RKO (cell line): ENCODE measurements around the gene CXCL8.
A peak's percentile ranks its signal among the peaks of the same experiment; 100 is the strongest.

Experiments
- DNase-seq: peaks from one replicate; pipeline ENCODE4 v3.0.0-alpha.2; 2016; ENCODE audit warnings: low spot score

CXCL8 gene

DNA sequence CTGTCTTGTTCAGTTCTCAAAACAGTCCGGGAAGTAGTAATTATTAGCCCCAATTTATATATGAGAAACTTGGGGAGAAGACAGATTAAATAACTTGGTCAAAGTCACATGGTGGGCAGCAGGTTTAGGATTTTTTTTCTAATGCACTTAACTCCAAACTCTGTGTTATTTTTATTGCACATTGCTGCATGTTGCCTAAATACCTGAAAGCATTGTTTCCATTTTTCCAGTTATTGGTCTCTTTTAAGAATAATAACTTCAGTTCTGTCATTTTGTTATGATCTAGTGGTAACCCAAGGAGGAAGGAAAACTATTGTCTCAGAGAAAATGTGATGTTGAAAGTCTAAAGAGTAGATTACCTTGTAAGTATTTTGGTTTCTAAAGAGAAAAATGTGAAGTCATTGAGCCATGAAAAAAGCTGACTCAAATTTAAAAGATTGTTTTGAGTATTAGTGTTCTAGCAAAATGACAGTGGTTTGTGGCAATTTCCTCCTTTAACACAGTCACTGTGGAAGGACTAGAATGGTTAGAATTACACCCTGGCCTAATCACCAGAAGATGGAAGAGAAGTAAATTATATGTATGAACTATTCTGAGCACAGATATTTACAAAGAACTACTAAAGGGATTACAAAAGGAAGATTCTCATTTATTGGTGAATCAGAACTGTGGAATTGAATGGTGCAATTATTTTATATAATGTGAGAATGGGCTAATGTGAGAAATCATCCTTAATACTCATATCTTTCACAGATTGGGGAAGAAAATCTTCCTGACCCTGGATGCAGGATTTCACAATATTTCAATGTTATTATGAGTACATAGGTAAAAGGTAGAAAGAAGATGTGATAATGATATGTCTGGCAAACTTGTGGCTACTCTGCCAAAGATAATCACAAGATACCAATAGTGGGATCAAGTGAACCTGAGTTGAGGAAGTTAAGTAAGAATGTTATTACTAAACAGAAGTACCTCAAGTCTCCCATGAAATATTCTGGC is 21.7 kb upstream of the CXCL8 start:
- DNase-seq, result no peak

- DNase-seq, result no peak
Measured at GRCh38 chr4:73721435-73721834, 18.9 kb upstream of the CXCL8 start.

GRCh38 chr4:73721909-73722308 is 18.5 kb upstream of the CXCL8 start:
- DNase-seq, result peak; percentile 41

- DNase-seq, result no peak
Measured at GRCh38 chr4:73723023-73723422, 17.3 kb upstream of the CXCL8 start.

DNA sequence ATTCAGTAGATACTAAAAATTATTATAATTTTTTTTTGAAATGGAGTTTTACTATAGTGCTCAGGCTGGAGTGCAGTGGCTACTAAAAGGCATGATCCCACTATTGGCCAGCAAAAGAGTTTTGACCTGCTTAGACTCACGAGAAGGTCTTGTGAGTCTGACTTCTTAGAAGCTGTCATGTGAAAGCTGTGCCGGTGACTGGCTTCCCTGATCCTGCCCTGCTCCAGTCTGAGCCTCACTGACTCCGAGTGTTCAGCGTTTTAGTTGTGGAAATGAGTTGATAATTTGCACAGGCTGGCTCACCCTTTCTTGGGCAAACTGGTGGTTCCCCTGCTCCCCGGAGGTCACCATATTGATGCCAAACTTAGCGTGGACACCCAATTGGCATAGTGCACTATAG is 16.4 kb upstream of the CXCL8 start:
- no peak for DNase-seq

- DNase-seq, result no peak
Measured at GRCh38 chr4:73725510-73725909, 14.9 kb upstream of the CXCL8 start.

DNA sequence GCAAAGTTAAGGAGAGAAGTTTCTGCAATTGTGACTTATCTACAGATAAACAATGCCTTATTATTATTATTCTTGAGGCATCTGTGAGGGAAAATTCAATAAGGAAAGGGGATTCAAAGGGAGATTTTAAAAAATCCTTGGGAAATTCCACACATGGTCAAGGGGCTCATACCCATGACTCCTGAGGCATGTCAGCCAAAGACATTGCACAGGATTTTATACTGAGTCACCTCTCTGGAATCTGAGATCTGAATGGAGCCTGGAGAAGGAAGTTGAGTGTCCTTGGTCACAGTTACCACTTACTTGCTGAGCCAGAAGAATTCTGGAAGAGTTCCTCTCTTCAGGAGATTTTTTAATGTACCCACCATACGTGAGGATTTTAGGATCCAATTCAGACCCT is 14.4 kb upstream of the CXCL8 start:
- peak; percentile 80 for DNase-seq

- no peak for DNase-seq
Measured at GRCh38 chr4:73727685-73728084, 12.7 kb upstream of the CXCL8 start.

GRCh38 chr4:73728091-73728741 is 12.2 kb upstream of the CXCL8 start:
- DNase-seq, result no peak

DNA sequence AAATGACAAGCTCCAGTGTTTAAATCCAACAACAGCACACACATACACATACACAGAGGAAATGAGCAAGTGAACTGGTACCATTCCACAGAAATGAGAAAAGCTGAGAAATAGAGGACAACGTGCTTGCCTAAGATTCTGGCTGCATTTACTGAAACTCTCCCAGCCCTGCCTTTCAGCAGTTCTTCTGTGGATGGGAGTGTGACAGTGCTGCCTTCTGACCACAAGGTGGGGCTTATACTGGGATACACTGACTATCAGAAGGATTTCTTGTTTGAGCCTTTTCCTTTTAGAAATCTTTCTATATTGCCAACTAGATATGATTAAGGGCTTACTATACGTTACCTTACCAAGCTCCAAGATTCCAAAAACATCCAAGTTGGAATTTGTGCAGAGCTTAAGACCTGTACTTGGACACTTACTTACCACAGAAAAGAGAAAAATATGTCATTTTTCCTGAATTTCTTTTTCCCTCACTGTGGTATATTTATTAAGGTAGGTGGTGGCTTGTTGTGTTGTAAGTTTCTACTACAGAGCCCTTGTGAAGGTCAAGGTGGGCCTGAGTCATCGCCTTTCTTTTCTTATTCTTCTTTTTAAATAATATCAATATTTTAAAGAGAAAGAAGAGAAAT is 10.7 kb upstream of the CXCL8 start:
- DNase-seq, result peak; percentile 75

- DNase-seq, result no peak
Measured at GRCh38 chr4:73730292-73730691, 10.1 kb upstream of the CXCL8 start.

DNA sequence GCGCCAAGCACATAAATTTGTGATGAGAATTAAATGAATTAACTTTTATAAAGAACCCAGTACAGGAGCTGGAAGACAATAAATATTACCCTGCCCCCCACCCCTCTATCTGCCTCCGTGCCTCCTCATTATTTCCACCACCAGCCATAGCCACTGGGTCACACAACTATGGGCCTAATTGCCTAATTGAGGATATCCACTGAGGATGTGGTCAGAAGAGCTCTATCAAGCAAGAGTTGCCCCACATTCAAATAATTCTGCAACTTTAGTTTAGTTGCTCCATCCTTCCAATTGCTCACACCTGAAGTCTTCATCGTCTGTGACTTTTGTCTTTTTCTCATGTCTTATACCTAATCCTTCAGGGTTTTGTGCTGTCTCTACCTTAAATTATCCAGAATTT is 9.5 kb upstream of the CXCL8 start:
- DNase-seq, result no peak

DNA sequence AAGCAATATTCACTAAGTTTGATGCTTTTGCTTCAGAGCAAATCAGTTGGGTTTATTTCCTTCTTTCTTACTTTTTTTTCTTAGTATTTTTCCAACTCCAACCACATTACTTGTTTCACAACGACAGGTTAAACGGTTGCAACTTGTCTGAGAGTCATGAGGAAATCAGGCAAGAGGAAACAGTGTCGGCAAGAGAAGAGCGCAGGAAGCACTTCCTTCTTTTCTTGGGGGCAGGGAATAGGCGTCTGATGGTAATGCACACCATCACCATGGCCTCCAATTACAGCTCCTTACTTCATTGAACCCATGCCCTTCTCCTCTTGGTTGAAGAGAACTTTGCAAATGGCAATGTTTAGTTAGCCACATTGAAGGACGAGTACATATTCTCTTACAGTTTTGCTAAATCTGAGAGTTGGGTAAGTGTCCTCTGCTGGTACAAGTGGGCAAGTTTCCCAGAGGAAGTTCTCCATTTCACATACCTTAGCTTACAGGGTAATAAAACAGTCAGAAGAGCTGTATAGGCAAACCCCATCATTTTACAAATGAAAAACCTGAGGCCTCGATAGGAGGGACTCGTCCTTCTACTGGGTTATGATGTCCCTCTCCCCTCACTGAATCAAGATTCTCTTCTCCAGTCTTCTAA is 8.3 kb upstream of the CXCL8 start:
- no peak for DNase-seq

GRCh38 chr4:73732759-73733431 is 7.5 kb upstream of the CXCL8 start:
- DNase-seq, result no peak

- DNase-seq, result no peak
Measured at GRCh38 chr4:73734530-73735001, 5.8 kb upstream of the CXCL8 start.

- DNase-seq, result peak; percentile 19
Measured at GRCh38 chr4:73735231-73735630, 5.1 kb upstream of the CXCL8 start.

DNA sequence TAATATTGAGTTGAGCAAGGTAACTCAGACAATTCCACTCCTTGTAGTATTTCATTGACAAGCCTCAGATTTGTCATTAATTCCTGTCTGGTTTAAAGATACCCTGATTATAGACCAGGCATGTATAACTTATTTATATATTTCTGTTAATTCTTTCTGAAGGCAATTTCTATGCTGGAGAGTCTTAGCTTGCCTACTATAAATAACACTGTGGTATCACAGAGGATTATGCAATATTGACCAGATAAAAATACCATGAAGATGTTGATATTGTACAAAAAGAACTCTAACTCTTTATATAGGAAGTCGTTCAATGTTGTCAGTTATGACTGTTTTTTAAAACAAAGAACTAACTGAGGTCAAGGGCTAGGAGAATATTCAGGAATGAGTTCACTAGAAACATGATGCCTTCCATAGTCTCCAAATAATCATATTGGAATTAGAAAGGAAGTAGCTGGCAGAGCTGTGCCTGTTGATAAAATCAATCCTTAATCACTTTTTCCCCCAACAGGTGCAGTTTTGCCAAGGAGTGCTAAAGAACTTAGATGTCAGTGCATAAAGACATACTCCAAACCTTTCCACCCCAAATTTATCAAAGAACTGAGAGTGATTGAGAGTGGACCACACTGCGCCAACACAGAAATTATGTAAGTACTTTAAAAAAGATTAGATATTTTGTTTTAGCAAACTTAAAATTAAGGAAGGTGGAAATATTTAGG is 821 bp downstream of the CXCL8 start:
- DNase-seq, result no peak

DNA sequence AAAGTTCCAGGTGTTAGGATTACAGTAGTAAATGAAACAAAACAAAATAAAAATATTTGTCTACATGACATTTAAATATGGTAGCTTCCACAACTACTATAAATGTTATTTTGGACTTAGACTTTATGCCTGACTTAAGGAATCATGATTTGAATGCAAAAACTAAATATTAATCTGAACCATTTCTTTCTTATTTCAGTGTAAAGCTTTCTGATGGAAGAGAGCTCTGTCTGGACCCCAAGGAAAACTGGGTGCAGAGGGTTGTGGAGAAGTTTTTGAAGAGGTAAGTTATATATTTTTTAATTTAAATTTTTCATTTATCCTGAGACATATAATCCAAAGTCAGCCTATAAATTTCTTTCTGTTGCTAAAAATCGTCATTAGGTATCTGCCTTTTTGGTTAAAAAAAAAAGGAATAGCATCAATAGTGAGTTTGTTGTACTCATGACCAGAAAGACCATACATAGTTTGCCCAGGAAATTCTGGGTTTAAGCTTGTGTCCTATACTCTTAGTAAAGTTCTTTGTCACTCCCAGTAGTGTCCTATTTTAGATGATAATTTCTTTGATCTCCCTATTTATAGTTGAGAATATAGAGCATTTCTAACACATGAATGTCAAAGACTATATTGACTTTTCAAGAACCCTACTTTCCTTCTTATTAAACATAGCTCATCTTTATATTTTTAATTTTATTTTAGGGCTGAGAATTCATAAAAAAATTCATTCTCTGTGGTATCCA is 1.6 kb downstream of the CXCL8 start:
- DNase-seq, result no peak

- no peak for DNase-seq
Measured at GRCh38 chr4:73742490-73743160, 2.3 kb downstream of the CXCL8 start.

- DNase-seq, result no peak
Measured at GRCh38 chr4:73743281-73743680, 2.9 kb downstream of the CXCL8 start.
